NOMO-1 treated with DMSO at 0.1 percent for 48 hours (cell line): Measurements from ENCODE around the gene MOB3A.

Experiments
- DNase-seq: peaks from one replicate; lab custom pipeline; 2025; ENCODE audit not compliant: unreplicated experiment; lab: John Stamatoyannopoulos, UW

MOB3A gene

GRCh38 chr19:2059422-2060201 lies 36.5 kb downstream of the MOB3A start:
- DNase-seq, result no peak

- DNase-seq, result no peak
These were observed 37.3 kb downstream of the MOB3A start for GRCh38 chr19:2058570-2059421.

- DNase-seq, result no peak
These were observed 38.3 kb downstream of the MOB3A start for GRCh38 chr19:2057484-2058469.

GRCh38 chr19:2056837-2057192 lies 39.3 kb downstream of the MOB3A start:
- no peak for DNase-seq

GRCh38 chr19:2055931-2056836 lies 39.9 kb downstream of the MOB3A start:
- DNase-seq, result no peak

- DNase-seq, result no peak
These were observed 41.4 kb downstream of the MOB3A start for GRCh38 chr19:2054763-2055162.

GRCh38 chr19:2053601-2054389 lies 42.3 kb downstream of the MOB3A start:
- no peak for DNase-seq

GRCh38 chr19:2051773-2052704 lies 44.1 kb downstream of the MOB3A start:
- no peak for DNase-seq

GRCh38 chr19:2050991-2051772 lies 44.9 kb downstream of the MOB3A start, which contains the start of gene MKNK2:
Gene MKNK2, minus strand, starts transcription at chr19:2051244. Its CDS starts 393 bp downstream, at chr19:2050851.
- peak; percentile 82 for DNase-seq

- DNase-seq, result no peak
These were observed 45.7 kb downstream of the MOB3A start for GRCh38 chr19:2050349-2050990.

GRCh38 chr19:2049741-2050348 lies 46.3 kb downstream of the MOB3A start:
- peak; percentile 88 for DNase-seq

- no peak for DNase-seq
These were observed 47.0 kb downstream of the MOB3A start for GRCh38 chr19:2048959-2049740.

- no peak for DNase-seq
These were observed 47.8 kb downstream of the MOB3A start for GRCh38 chr19:2048104-2048958.

GRCh38 chr19:2047449-2048103 lies 48.5 kb downstream of the MOB3A start:
- DNase-seq, result no peak
